GM12801 (cell line): ENCODE measurements around the gene TLE3.

ENCODE experiments used
- CTCF ChIP-seq: IDR thresholded peaks from one replicate; pipeline ENCODE4 v1.5.1; 2011; ENCODE audit warnings: control low read depth; ENCODE audit not compliant: insufficient read length; ENCODE audit errors: extremely low read depth

Gene TLE3

GRCh38 chr15:70068783-70069565 lies 28.7 kb downstream of the TLE3 start:
- no peak for TF ChIP-seq CTCF

- TF ChIP-seq CTCF = no peak
These were observed 30.0 kb downstream of the TLE3 start for GRCh38 chr15:70067681-70068080.

GRCh38 chr15:70067011-70067410 lies 30.7 kb downstream of the TLE3 start:
- no peak for TF ChIP-seq CTCF

- TF ChIP-seq CTCF = no peak
These were observed 31.3 kb downstream of the TLE3 start for GRCh38 chr15:70066447-70066846.

- TF ChIP-seq CTCF = no peak
These were observed 31.7 kb downstream of the TLE3 start for GRCh38 chr15:70066004-70066403.

GRCh38 chr15:70065006-70065722 lies 32.6 kb downstream of the TLE3 start:
- no peak for TF ChIP-seq CTCF

GRCh38 chr15:70064441-70064840 lies 33.3 kb downstream of the TLE3 start:
- no peak for TF ChIP-seq CTCF
